IPS-20b (cell line): ENCODE data around the gene RC3H1.
A peak's percentile ranks its signal among the peaks of the same experiment; 100 is the strongest.
"Not testable (repeated sequence)": the region's sequence is repeated elsewhere in the genome, so short reads cannot be mapped to it uniquely, and the experiment has no call there.

Experiments used
- H3K27ac ChIP-seq: one replicate; pipeline ENCODE4 v1.5.1; 2013; ENCODE audit warnings: low read length
- H3K27me3 ChIP-seq: 2 replicates; pipeline ENCODE4 v1.6.1; 2013; ENCODE audit warnings: mild to moderate bottlenecking, low read length, inconsistent platforms; ENCODE audit not compliant: insufficient read depth
- H3K36me3 ChIP-seq: 2 replicates; pipeline ENCODE4 v1.6.1; 2013; ENCODE audit warnings: low read depth, mild to moderate bottlenecking, inconsistent platforms, low read length, moderate library complexity; ENCODE audit not compliant: insufficient read depth
- H3K4me1 ChIP-seq: 2 replicates; pipeline ENCODE4 v1.6.1; 2013; ENCODE audit warnings: mild to moderate bottlenecking, control low read depth, inconsistent platforms, low read length, moderate library complexity; ENCODE audit not compliant: insufficient read depth
- H3K4me3 ChIP-seq: 2 replicates; pipeline ENCODE4 v1.5.1; 2013; ENCODE audit warnings: mild to moderate bottlenecking, low read length, inconsistent platforms
- H3K9ac ChIP-seq: 2 replicates; pipeline ENCODE4 v1.6.1; 2013; ENCODE audit warnings: low read depth, mild to moderate bottlenecking, inconsistent platforms, low read length, moderate library complexity
- H3K9me3 ChIP-seq: 2 replicates; pipeline ENCODE4 v1.6.1; 2013; ENCODE audit warnings: mild to moderate bottlenecking, low read depth, low read length, inconsistent platforms; ENCODE audit not compliant: insufficient read depth

RC3H1 gene

GRCh38 chr1:174022080-174022975, at the start of gene RC3H1:
TSS of gene RC3H1 (minus strand) at chr1:174022357. CDS start at chr1:173992985, 29,372 bp downstream.
- Histone ChIP-seq H3K9ac (peak within 1 kb of the TSS; percentile 85), H3K27me3 (no peaks in the 10 kb centered on the region), H3K4me3 (peak within 1 kb of the TSS; percentile 88), H3K9me3 (no peaks in the 10 kb centered on the region), H3K4me1 (peaks cover 21% of the 10 kb centered on the region), H3K27ac (peak within 1 kb of the TSS; percentile 87), H3K36me3 (peaks cover 10% of the 10 kb centered on the region; the same call in 1 of the 2 replicates)

DNA sequence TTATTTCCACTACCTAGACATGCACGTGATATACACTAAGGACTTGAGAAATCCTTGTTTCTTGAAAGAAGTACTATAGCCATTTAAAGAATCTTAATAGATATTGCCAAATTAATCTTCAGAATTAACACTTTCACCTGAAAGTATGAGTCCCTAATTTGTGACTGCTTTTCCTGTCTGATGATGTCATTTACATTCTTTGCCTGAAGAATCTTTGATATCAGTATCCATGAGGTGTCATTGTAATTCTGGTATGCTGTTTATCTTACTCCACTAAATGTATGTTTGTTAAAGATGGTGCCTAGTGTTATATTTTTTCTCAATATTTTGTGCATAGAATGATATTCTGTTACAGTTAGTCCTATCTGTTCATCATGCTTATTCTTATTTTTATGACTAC, 48.5 kb upstream of the RC3H1 start:
- H3K36me3 ChIP-seq = no peaks in the 10 kb centered on the region
- H3K4me1 ChIP-seq = no peaks in the 10 kb centered on the region
- H3K27me3 ChIP-seq = no peaks in the 10 kb centered on the region
- H3K4me3 ChIP-seq = no peak overlapping the region
- H3K9ac ChIP-seq = no peak overlapping the region
- no peaks in the 10 kb centered on the region for H3K9me3 ChIP-seq
- no peak overlapping the region for H3K27ac ChIP-seq

GRCh38 chr1:174068000-174068399, 45.8 kb upstream of the RC3H1 start:
- Histone ChIP-seq H3K4me3 (no peak overlapping the region), H3K27ac (no peak overlapping the region), H3K36me3 (no peaks in the 10 kb centered on the region)

DNA sequence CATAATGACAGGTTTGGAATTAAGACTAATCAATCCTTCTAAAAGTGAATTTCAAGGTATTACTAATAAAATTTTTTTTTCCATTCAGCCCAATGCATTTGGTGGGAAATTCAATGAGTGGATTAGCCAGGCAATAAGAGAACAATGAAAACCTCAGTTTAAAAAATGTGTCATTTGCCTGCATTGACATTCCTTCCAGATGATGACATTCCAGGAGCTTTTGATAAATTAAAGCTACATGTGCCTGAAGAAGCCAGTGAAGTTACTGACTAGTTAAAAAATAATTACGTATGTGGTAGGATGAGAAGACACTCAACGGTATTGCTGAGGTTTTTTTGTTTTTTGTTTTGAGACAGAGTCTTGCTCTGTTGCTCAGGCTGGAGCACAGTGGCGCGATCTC, 37.9 kb upstream of the RC3H1 start:
- Histone ChIP-seq H3K9ac (no peak overlapping the region), H3K27ac (no peak overlapping the region), H3K9me3 (no peaks in the 10 kb centered on the region), H3K4me3 (no peak overlapping the region), H3K27me3 (no peaks in the 10 kb centered on the region), H3K36me3 (no peaks in the 10 kb centered on the region), H3K4me1 (no peaks in the 10 kb centered on the region)

More at GRCh38 chr1:174068000-174068399, 45.8 kb upstream of the RC3H1 start:
- H3K4me1 ChIP-seq = no peaks in the 10 kb centered on the region
- H3K9ac ChIP-seq = no peak overlapping the region
- H3K27me3 ChIP-seq = no peaks in the 10 kb centered on the region
- no peaks in the 10 kb centered on the region for H3K9me3 ChIP-seq

DNA sequence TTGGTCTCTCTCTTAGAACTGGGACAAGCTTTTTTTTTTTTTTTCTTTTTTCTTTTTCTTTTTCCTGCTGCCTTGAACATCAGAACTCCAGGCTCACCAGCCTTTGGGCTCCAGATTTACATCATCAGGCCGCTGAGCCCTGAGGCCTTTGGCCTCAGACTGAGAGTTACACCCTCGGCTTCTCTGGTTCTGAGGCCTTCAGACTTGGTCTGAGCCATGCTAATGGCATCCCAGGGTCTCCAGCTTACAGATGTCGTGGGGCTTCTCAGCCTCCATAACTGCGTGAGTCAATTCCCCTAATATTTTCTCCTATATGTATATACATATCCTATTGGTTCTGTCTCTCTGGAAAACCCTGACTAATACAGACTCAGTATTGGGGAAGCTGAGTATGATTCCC, 36.5 kb upstream of the RC3H1 start:
- Histone ChIP-seq H3K27me3 (no peaks in the 10 kb centered on the region), H3K9me3 (no peaks in the 10 kb centered on the region), H3K9ac (no peak overlapping the region), H3K4me1 (no peaks in the 10 kb centered on the region), H3K27ac (no peak overlapping the region), H3K36me3 (no peaks in the 10 kb centered on the region), H3K4me3 (no peak overlapping the region)

- not testable (repeated sequence) for H3K27ac ChIP-seq, H3K4me3 ChIP-seq, H3K9me3 ChIP-seq, H3K9ac ChIP-seq, H3K4me1 ChIP-seq, H3K36me3 ChIP-seq, H3K27me3 ChIP-seq
These were observed 34.5 kb upstream of the RC3H1 start for GRCh38 chr1:174056609-174057008.

DNA sequence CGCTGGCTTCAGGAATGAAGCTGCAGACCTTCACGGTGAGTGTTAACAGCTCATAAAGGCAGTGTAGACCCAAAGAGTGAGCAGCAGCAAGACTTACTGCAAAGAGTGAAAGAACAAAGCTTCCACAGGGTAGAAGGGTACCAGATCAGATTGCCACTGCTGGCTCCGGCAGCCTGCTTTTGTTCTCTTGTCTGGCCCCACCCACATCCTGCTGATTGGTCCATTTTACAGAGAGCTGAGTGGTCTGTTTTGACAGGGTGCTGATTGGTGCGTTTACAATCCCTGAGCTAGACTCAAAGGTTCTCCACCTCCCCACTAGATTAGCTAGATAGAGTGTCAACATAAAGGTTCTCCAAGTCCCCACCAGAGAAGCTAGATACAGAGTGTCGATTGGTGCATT, 33.6 kb upstream of the RC3H1 start:
- not testable (repeated sequence) for H3K27ac ChIP-seq, H3K4me1 ChIP-seq, H3K27me3 ChIP-seq, H3K9ac ChIP-seq, H3K36me3 ChIP-seq, H3K9me3 ChIP-seq, H3K4me3 ChIP-seq

- H3K27me3 ChIP-seq = no peaks in the 10 kb centered on the region
- H3K9me3 ChIP-seq = no peaks in the 10 kb centered on the region
- H3K4me1 ChIP-seq = no peaks in the 10 kb centered on the region
- no peak overlapping the region for H3K9ac ChIP-seq
- H3K36me3 ChIP-seq = no peaks in the 10 kb centered on the region
- no peak overlapping the region for H3K4me3 ChIP-seq
- no peak overlapping the region for H3K27ac ChIP-seq
These were observed 31.7 kb upstream of the RC3H1 start for GRCh38 chr1:174053826-174054225.

GRCh38 chr1:174052621-174053020, 30.5 kb upstream of the RC3H1 start:
- no peak overlapping the region for H3K9ac ChIP-seq
- H3K4me1 ChIP-seq = no peaks in the 10 kb centered on the region
- no peak overlapping the region for H3K27ac ChIP-seq
- no peaks in the 10 kb centered on the region for H3K36me3 ChIP-seq
- no peak overlapping the region for H3K4me3 ChIP-seq
- no peaks in the 10 kb centered on the region; the same call in 1 of the 2 replicates for H3K9me3 ChIP-seq
- H3K27me3 ChIP-seq = no peaks in the 10 kb centered on the region

GRCh38 chr1:174051956-174052355, 29.8 kb upstream of the RC3H1 start:
- H3K27ac ChIP-seq = no peak overlapping the region
- no peak overlapping the region for H3K4me3 ChIP-seq
- H3K36me3 ChIP-seq = no peaks in the 10 kb centered on the region
- no peaks in the 10 kb centered on the region; the same call in 1 of the 2 replicates for H3K9me3 ChIP-seq
- H3K4me1 ChIP-seq = no peaks in the 10 kb centered on the region
- no peaks in the 10 kb centered on the region for H3K27me3 ChIP-seq
- H3K9ac ChIP-seq = no peak overlapping the region

DNA sequence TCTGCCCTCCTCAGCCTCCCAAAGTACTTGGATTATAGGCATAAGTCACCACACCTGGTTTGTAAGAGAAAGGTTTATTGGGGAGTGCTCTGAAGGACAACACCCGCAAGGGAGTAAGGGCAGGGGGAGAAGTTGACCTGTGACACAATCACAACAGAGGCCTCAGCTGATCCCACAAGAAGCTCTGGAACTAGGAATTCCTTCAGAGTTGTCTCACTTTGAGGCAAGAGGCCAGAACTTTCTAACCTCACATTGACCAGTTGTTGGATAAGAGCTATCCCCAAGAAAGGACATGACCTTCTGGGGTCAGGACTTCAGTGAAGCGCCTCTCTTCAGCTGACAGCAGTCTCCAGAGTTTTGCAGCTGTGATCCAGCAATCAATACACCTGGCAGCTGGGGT, 27.4 kb upstream of the RC3H1 start:
- Histone ChIP-seq H3K27me3 (no peaks in the 10 kb centered on the region), H3K36me3 (no peaks in the 10 kb centered on the region), H3K9ac (no peak overlapping the region), H3K9me3 (no peaks in the 10 kb centered on the region; the same call in 1 of the 2 replicates), H3K27ac (no peak overlapping the region), H3K4me1 (no peaks in the 10 kb centered on the region), H3K4me3 (no peak overlapping the region)
